Lung (tissue), 12 donors: ENCODE measurements around the gene CELF6. TPM values are rescaled to one million over a fixed set of nuclear protein-coding genes. Genes with fewer than 3 reads are reported as not detected.
A peak's percentile ranks its signal among the peaks of the same experiment; 100 is the strongest.

Source experiments
- ATAC-seq: fragments of 200-7000 bp; cut with Tn5 transposase; one replicate; pipeline ENCODE4 v1.9.1; 2020; ENCODE audit warnings: moderate number of reproducible peaks; ENCODE audit not compliant: insufficient read depth, low FRiP score
- DNase-seq, 3 donors: peaks; one replicate each; pipeline ENCODE4 v3.0.0-alpha.2; 2013 to 2017
- H3K27ac ChIP-seq, 2 donors: one replicate each; pipeline ENCODE4 v1.5.1; 2013; ENCODE audit warnings: mild to moderate bottlenecking in 2 of 2, moderate library complexity in 2 of 2, control low read depth in 1 of 2, inconsistent platforms in 1 of 2, low read depth in 1 of 2, low read length in 1 of 2
- H3K27me3 ChIP-seq, 3 donors: one replicate each; pipeline ENCODE4 v1.5.1; 2013; ENCODE audit warnings: low read length in 2 of 3; ENCODE audit not compliant: control insufficient read depth in 3 of 3, insufficient read depth in 3 of 3
- H3K36me3 ChIP-seq, 4 donors: one replicate each; pipeline ENCODE4 v1.5.1; 2013; ENCODE audit warnings: low read length in 4 of 4, mild to moderate bottlenecking in 1 of 4, moderate library complexity in 1 of 4; ENCODE audit not compliant: control insufficient read depth in 4 of 4, insufficient read depth in 4 of 4
- H3K4me1 ChIP-seq, 5 donors: one replicate each; pipeline ENCODE4 v1.5.1; 2013; ENCODE audit warnings: low read length in 5 of 5, mild to moderate bottlenecking in 2 of 5, moderate library complexity in 1 of 5; ENCODE audit not compliant: control insufficient read depth in 5 of 5, insufficient read depth in 5 of 5
- H3K4me3 ChIP-seq: one replicate; pipeline ENCODE4 v1.5.1; 2013; ENCODE audit warnings: mild to moderate bottlenecking, control low read depth, moderate library complexity
- H3K9ac ChIP-seq, 2 donors: one replicate each; pipeline ENCODE4 v1.5.1; 2013; ENCODE audit warnings: low read length in 2 of 2, control low read depth in 1 of 2; ENCODE audit not compliant: insufficient read depth in 1 of 2
- H3K9me3 ChIP-seq, 4 donors: one replicate each; pipeline ENCODE4 v1.5.1; 2013; ENCODE audit warnings: low read length in 3 of 4, mild to moderate bottlenecking in 1 of 4, moderate library complexity in 1 of 4; ENCODE audit not compliant: control insufficient read depth in 4 of 4, insufficient read depth in 3 of 4
- CTCF ChIP-seq: IDR thresholded peaks from 2 replicates; pipeline ENCODE4 v1.5.1; 2012; ENCODE audit warnings: mild to moderate bottlenecking; ENCODE audit errors: control extremely low read depth, extremely low read depth
- WGBS, 2 donors: extraction: QIAGEN DNeasy Blood & Tissue Kit; methylation state at CpG; one replicate each; pipeline ENCODE4 v1.1.7; 2013; 5-methylcytosine and 5-hydroxymethylcytosine counted together
- polyA plus RNA-seq, 2 donors: library from polyadenylated mRNA; stranded (reverse); fragments of 200-250 nt; gene quantifications; one replicate each; pipeline ENCODE4 v1.2.1, GENCODE V29; 2013
- total RNA-seq, 2 donors: library from RNA; depleted of rRNA in 1 of 2; stranded (reverse); fragments of >200 nt in 1 of 2; gene quantifications; one replicate each; pipeline ENCODE4 v1.2.1, GENCODE V29; 2014 to 2021
- donor health status: control.
- donor health status: control.
- donor health status: Bipolar disorder and iron deficiency.
- donor health status: healthy.
- donor health status: DM: yes; HTN: yes; CAD: no.

Gene CELF6
- total and polyA plus RNA-seq, 4 donors, result 2.1 to 6.4 (median 3.4) TPM

GRCh38 chr15:72319360-72319984 is 485 bp downstream of the CELF6 start:
- Histone ChIP-seq H3K9ac (no peak overlapping the region), H3K4me3 (no peak overlapping the region), H3K36me3 (no peaks in the 10 kb centered on the region), H3K9me3 (peaks cover 0 to 5% (median 0%) of the 10 kb centered on the region in 4 donors), H3K27ac (no peak overlapping the region), H3K4me1 (peaks cover 0 to 9% (median 0%) of the 10 kb centered on the region in 5 donors), H3K27me3 (no peaks in the 10 kb centered on the region)
- DNase-seq (peak; percentile 82 to 89 (median 87)), ATAC-seq (peak; percentile 86)
- 8 to 10% methylated on average over 30 to 48 of the region's 48 CpGs for WGBS, 2 donors
- no peak for TF ChIP-seq CTCF

- 31 to 33% methylated on average over 2 of the region's 2 CpGs for WGBS, 2 donors
- TF ChIP-seq CTCF, result no peak
- H3K36me3 ChIP-seq, result no peaks in the 10 kb centered on the region
- H3K27me3 ChIP-seq, result no peaks in the 10 kb centered on the region
- ATAC-seq (no peak), DNase-seq (no peak)
- peaks cover 0 to 9% (median 0%) of the 10 kb centered on the region in 5 donors for H3K4me1 ChIP-seq
- H3K9me3 ChIP-seq, result no peaks in the 10 kb centered on the region
- no peak overlapping the region for H3K9ac ChIP-seq
- H3K27ac ChIP-seq, result no peak overlapping the region
- no peak overlapping the region for H3K4me3 ChIP-seq
These were observed 1.5 kb downstream of the CELF6 start for GRCh38 chr15:72318408-72318942.

DNA sequence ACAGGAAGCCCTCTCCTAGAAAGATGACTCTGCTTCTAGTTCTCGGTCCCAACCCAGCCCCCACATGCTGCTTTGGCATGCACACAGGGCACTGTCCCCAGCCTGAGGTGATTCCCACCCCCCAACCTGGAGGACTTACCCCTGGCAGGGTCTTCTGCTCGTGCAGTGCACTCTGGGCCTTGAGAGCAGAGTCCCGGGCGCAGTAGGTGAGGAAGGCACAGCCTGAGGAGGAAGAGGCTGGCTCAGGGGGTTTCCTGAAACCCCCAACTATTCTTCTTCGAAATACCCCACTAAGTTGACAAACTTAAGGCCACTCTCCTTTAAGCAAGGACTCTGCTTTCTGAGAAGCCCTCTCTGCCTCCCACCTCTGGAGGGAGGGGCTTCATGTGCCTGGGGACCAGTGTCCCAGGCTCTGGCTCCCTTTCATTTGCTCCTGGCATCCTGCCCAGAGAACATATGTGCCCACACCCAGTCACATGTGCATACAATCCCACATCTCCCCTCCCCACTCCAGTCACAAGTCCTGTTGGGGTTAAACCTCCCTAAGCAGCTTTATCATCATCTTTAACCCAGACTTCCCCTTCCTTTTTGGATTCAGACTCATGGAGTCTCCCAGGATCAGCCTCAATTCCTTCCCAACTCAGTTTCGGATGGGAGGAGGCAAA is 4.1 kb downstream of the CELF6 start:
- Histone ChIP-seq H3K4me3 (no peak overlapping the region), H3K9me3 (no peaks in the 10 kb centered on the region), H3K27ac (no peak overlapping the region), H3K36me3 (no peaks in the 10 kb centered on the region), H3K9ac (no peak overlapping the region), H3K27me3 (no peaks in the 10 kb centered on the region), H3K4me1 (peaks cover 0 to 9% (median 0%) of the 10 kb centered on the region in 5 donors)
- 72 to 73% methylated on average over 6 of the region's 6 CpGs for WGBS, 2 donors
- no peak for TF ChIP-seq CTCF
- ATAC-seq (no peak), DNase-seq (peak; percentile 47 to 52 (median 51))
